OCI-LY7 (cell line): ENCODE data around the gene ZDHHC19.

ENCODE experiments used
- CTCF ChIP-seq: fragments of 200-600 bp; sonication (generic); conservative IDR thresholded peaks from 2 replicates; pipeline ENCODE4 v1.5.1; 2014; ENCODE audit warnings: mild to moderate bottlenecking, antibody characterized with exemption, low read length, moderate library complexity, mixed read lengths
- EZH2phosphoT487 ChIP-seq: fragments of 200-600 bp; sonication (generic); IDR thresholded peaks from 2 replicates; pipeline ENCODE4 v1.6.1; 2018; ENCODE audit warnings: low read depth, borderline replicate concordance, mild to moderate bottlenecking, mixed run types, antibody characterized with exemption, low read length, moderate library complexity, mixed read lengths

GRCh38 chr3:196175116-196175625 is 36.0 kb downstream of the ZDHHC19 start:
- no peak for TF ChIP-seq CTCF
- TF ChIP-seq EZH2phosphoT487, result no peak
